Pancreas (tissue), 10 donors: ENCODE results near the gene UGT2B28. TPM values are rescaled to one million over a fixed set of nuclear protein-coding genes. Genes with fewer than 3 reads are reported as not detected.
"Not testable (repeated sequence)": the region's sequence is repeated elsewhere in the genome, so short reads cannot be mapped to it uniquely, and the experiment has no call there.

ENCODE experiments used
- ATAC-seq, 4 donors: fragments of 200-7000 bp; cut with Tn5 transposase; one replicate each; pipeline versions ENCODE4 v1.8.0 to v1.9.1; 2020; ENCODE audit warnings: mild to moderate bottlenecking in 4 of 4, moderate library complexity in 4 of 4
- DNase-seq, 6 donors: peaks; one replicate each; pipeline ENCODE4 v3.0.0-alpha.2; 2020
- FAIRE-seq: peaks from 2 replicates; lab custom pipeline; 2012; peaks lifted over from hg19 to GRCh38; lab: Jason Lieb, UNC
- H3K27ac ChIP-seq, 4 donors: fragments of 200-600 bp; sonication (generic); 1 replicate in 3 of 4; 2 replicates in 1 of 4; pipeline versions ENCODE4 v1.5.0 to v1.8.0; 2020
- H3K27me3 ChIP-seq, 4 donors: fragments of 200-600 bp; one replicate each; pipeline ENCODE4 v1.8.0; 2021
- H3K36me3 ChIP-seq, 3 donors: fragments of 200-600 bp; sonication (generic) in 1 of 3; one replicate each; pipeline versions ENCODE4 v1.5.0 to v1.8.0; 2020 to 2021
- H3K4me1 ChIP-seq, 3 donors: fragments of 200-600 bp; one replicate each; pipeline ENCODE4 v1.8.0; 2021
- H3K4me3 ChIP-seq, 4 donors: fragments of 200-600 bp; sonication (generic) in 2 of 4; one replicate each; pipeline versions ENCODE4 v1.5.0 to v1.8.0; 2020 to 2021
- H3K9me3 ChIP-seq, 4 donors: fragments of 200-600 bp; one replicate each; pipeline ENCODE4 v1.8.0; 2021
- WGBS, 2 donors: extraction: QIAGEN DNeasy Blood & Tissue Kit; methylation state at CpG; one replicate each; pipeline ENCODE4 v1.1.7; 2013; 5-methylcytosine and 5-hydroxymethylcytosine counted together
- intact Hi-C, 3 donors: fragments of 100-400 bp; cut with DNase I; formaldehyde crosslinking; loops; one replicate each; pipeline versions ENCODE4 v1.11.1 to v1.14.2; 2022
- polyA plus RNA-seq, 2 donors: library from polyadenylated mRNA; stranded (reverse); fragments of 200-250 nt; gene quantifications; one replicate each; pipeline ENCODE4 v1.2.3, GENCODE V29; 2013
- total RNA-seq, 6 donors: library from RNA; stranded (reverse); fragmentation: NEBNext Ultra II Directional in 4 of 6; extraction: Animal tissue kit (Norgen Biotek cat#: 25700) in 4 of 6; gene quantifications; one replicate each; pipeline versions ENCODE4 v1.2.1 to v1.2.4, GENCODE V29; 2021 to 2023
- TF ChIP-seq, protein P1 (sequence below), 4 donors: fragments of 200-600 bp; sonication (generic) in 3 of 4; IDR thresholded peaks; one replicate each; pipeline versions ENCODE4 v1.5.0 to v1.8.0; 2021; ENCODE audit warnings: antibody characterized with exemption in 4 of 4
- donor health status: healthy with polysubstance abuse.
- donor health status: DM: no; HTN: no; CAD: no; lungs with moderate emphysema.
- donor health status: DM: no; HTN: no; CAD: no.
- donor health status: control.
- donor health status: control.
- donor health status: Bipolar disorder and iron deficiency.
- donor health status: DM: yes; HTN: yes; CAD: no.
- donor health status: DM: no; HTN: no; CAD: no.
- donor health status: DM: no; HTN: no; CAD: no.
- donor health status: DM: yes; HTN: yes; CAD: no.

The UGT2B28 gene
- total and polyA plus RNA-seq, 8 donors = 0.08 TPM; not detected in 7

DNA sequence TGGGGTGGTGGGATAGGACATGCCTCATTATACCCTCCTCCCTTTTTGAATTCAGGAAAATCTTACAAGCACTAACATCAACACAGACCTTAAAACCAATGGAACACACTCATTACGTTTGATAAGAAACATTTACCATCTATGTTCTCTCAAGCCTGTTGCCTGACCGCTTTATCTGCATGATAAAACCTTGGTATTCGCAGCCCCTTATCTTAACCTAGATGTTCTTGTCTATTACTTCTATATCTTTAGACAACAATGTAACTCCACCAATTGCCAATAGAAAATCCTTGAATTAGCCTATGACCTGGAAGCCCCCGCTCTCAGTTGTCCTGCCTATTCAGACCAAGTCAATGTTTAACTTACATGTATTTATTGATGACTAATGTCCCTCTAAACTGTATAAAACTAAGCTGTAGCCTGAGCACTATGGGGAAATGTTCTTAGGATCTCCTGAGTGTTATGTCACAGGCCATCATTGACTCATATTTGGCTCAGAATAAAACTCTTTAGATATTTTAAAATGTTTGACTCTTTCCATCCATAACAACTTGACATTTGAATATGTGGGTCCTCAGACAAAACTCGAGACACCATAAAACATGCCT lies 28.3 kb downstream of the UGT2B28 start:
- ATAC-seq = peak; percentile 75 to 82 (median 78)
- WGBS, 2 donors = 59 to 64% methylated on average over 5 of the region's 5 CpGs
- H3K36me3 ChIP-seq = not testable (repeated sequence)

DNA sequence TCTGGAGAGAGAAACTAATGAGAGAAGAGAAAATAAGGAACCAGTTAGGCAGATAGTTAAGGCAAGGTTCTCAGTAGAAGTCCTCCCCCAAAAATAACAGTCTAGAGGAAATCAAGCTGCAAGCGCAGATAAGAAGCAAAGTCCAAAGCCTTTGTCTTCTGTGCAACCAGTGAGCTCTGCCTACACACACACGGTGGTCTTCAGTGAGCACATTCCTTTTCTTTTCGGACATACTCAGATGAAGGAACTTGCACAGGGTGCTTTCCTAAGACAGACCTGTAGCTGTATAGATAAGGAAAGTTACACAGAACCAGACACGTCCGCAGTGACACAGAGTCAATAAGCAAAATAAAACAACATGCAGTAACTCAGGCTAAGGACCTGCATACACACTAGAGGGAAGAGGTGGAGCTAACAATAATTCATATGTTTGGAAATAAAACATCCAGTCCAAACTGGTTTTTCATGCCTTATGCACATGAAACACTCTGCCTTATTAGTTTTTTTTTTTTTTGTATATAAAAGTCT lies 29.3 kb downstream of the UGT2B28 start:
- H3K4me3 ChIP-seq, H3K36me3 ChIP-seq, H3K9me3 ChIP-seq, H3K27me3 ChIP-seq, intact Hi-C loops, DNase-seq, FAIRE-seq, H3K4me1 ChIP-seq: not testable (repeated sequence)
- WGBS, 2 donors = 33 to 42% methylated on average over 5 of the region's 5 CpGs
- H3K27ac ChIP-seq = peak overlapping the region in 1 of 4 donors; percentile 56
- peak; percentile 77 to 93 (median 84) for ATAC-seq

More for the DNA sequence above, 28.3 kb downstream of the UGT2B28 start:
- H3K27me3 ChIP-seq, DNase-seq, H3K4me1 ChIP-seq, H3K4me3 ChIP-seq, FAIRE-seq, H3K9me3 ChIP-seq, H3K27ac ChIP-seq, intact Hi-C loops: not testable (repeated sequence)

DNA sequence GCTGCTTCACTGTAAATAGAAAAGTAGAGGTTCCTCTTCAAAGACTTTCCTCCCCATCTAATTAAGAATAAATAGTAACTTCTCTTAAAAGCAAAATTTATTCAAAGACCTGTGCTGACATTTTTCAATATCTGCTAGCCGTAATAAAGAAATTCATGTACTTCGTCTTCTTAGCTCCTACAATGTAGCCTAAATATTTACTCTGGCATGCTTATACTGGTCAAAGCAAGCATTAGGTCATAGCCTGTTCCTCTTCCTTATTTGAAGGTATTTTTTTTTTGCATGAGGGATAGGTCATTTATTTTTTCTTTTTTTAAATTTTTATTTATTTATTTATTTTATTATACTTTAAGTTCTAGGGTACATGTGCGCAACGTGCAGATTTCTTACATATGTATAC lies 30.0 kb downstream of the UGT2B28 start:
- ATAC-seq = peak; percentile 81 to 89 (median 84)
- H3K27me3 ChIP-seq, H3K9me3 ChIP-seq, FAIRE-seq, H3K4me1 ChIP-seq, intact Hi-C loops, DNase-seq, H3K4me3 ChIP-seq, H3K36me3 ChIP-seq: not testable (repeated sequence)
- 68 to 76% methylated on average over 4 of the region's 4 CpGs for WGBS, 2 donors
- H3K27ac ChIP-seq = peak overlapping the region in 1 of 4 donors; percentile 56

DNA sequence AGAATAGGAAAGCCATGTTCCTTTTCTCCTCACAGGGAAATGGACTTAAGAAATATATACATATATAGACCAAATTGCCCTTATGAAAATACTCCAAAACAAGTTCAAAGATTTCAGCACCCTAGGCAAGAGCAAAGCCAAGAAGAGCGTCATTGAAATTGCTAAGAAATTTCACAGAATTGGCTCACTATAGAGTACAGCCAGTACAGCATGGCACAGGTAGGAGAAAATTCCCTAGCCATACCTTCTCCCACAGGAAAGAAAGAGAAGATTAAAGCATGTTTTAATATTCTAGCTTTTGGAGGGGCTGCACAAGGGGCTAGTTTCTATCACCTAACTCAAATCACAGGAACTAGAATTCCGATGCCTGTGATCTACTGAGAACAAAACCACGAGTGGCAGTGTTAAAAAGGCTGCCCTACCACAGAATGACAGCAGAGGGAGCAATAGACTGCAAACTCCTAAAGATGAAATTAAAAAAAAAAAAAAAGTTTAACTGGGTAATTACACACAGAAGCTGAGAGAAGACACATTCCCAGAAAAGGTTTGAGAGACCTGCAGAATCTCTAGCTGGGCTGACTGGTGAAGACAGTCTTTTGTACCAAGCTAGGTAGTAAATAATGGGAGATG lies 37.5 kb downstream of the UGT2B28 start:
- TF ChIP-seq, protein P1, sequence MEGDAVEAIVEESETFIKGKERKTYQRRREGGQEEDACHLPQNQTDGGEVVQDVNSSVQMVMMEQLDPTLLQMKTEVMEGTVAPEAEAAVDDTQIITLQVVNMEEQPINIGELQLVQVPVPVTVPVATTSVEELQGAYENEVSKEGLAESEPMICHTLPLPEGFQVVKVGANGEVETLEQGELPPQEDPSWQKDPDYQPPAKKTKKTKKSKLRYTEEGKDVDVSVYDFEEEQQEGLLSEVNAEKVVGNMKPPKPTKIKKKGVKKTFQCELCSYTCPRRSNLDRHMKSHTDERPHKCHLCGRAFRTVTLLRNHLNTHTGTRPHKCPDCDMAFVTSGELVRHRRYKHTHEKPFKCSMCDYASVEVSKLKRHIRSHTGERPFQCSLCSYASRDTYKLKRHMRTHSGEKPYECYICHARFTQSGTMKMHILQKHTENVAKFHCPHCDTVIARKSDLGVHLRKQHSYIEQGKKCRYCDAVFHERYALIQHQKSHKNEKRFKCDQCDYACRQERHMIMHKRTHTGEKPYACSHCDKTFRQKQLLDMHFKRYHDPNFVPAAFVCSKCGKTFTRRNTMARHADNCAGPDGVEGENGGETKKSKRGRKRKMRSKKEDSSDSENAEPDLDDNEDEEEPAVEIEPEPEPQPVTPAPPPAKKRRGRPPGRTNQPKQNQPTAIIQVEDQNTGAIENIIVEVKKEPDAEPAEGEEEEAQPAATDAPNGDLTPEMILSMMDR (IDR thresholded peaks at IDR 0.05) = peak; percentile 32 to 64 (median 50)
- FAIRE-seq, intact Hi-C loops, H3K4me3 ChIP-seq, H3K27me3 ChIP-seq, H3K9me3 ChIP-seq, H3K27ac ChIP-seq, H3K36me3 ChIP-seq: not testable (repeated sequence)
- H3K4me1 ChIP-seq = peaks cover 8 to 16% (median 10%) of the 10 kb centered on the region in 3 donors
- 7 to 8% methylated on average over 3 of the region's 3 CpGs for WGBS, 2 donors
- DNase-seq = peak in 3 of 6 donors; percentile 12 to 62 (median 29)
- peak; percentile 39 to 82 (median 76) for ATAC-seq

DNA sequence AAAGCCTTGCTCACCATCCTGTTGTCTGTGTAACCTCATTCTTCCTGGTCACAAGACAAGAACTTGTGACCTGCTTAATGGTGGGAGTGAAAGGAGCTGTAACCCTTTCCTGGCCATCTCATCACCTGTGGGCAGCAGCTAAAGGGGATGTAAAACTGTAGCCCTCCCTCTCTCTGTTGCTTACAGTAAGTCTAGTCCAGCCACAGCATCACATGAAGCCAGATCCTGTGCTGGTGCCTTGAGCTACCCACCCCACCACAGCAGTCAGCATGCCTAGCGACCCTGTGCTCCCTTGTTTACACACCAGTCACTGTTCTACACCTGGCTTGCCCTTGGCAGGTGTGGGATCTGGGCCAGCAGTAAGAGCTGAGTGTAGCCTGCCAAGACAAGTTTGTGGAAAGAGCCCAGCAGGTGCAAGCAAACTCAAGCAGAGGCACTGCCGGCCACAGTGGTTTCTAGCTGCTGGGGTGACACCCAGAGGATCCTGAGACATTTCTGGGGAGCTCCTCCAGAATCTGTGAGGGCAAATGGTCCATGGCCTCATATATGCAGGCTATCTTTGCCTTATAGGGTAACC lies 41.0 kb downstream of the UGT2B28 start:
- WGBS, 2 donors = 4 to 11% methylated on average over 2 of the region's 2 CpGs
- ATAC-seq = peak; percentile 91 to 96 (median 94)
- no peak for FAIRE-seq
- H3K27me3 ChIP-seq = no peaks in the 10 kb centered on the region
- peak; percentile 55 to 86 (median 72) for DNase-seq
- H3K9me3 ChIP-seq = no peaks in the 10 kb centered on the region
- TF ChIP-seq, protein P1 (IDR thresholded peaks at IDR 0.05) = no peak
- H3K27ac ChIP-seq = peak overlapping the region in 2 of 4 donors; percentile 17 to 55
- no peak overlapping the region for H3K4me3 ChIP-seq
- no peaks in the 10 kb centered on the region for H3K36me3 ChIP-seq
- intact Hi-C loops = no loop called here
- H3K4me1 ChIP-seq = peaks cover 8 to 16% (median 10%) of the 10 kb centered on the region in 3 donors

DNA sequence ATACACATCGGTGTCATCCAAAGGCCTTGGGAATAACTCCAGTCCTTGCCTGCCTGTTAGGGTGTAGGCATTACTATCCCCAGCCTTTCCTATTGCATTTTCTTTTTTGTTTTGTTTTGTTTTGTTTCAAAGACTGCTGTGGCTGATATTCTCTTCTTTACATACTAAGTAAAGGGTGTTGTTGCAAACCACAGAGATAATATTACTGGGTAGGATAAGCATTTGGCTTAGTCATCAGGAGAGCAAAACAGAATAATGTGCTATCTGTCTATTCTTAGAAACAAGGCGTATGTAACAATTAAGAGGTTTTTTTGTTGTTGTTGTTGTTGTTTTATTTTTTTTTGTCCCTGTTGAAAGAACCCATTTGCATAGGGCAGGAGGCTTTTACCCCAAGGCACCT lies 41.8 kb downstream of the UGT2B28 start:
- H3K36me3 ChIP-seq = no peaks in the 10 kb centered on the region
- no peaks in the 10 kb centered on the region for H3K9me3 ChIP-seq
- no peak for DNase-seq
- intact Hi-C loops = no loop called here
- WGBS, 2 donors = 39 to 42% methylated on average over 2 of the region's 2 CpGs
- no peaks in the 10 kb centered on the region for H3K27me3 ChIP-seq
- peak; percentile 12 to 35 (median 28) for ATAC-seq
- peaks cover 8 to 16% (median 10%) of the 10 kb centered on the region in 3 donors for H3K4me1 ChIP-seq
- no peak for FAIRE-seq
- TF ChIP-seq, protein P1 (IDR thresholded peaks at IDR 0.05) = no peak
- H3K27ac ChIP-seq = peak overlapping the region in 1 of 4 donors; percentile 55
- H3K4me3 ChIP-seq = no peak overlapping the region
